DMS114 treated with DMSO at 0.1 percent for 48 hours (cell line): ENCODE data around the gene RAD51D.
"Not testable (repeated sequence)": the region's sequence is repeated elsewhere in the genome, so short reads cannot be mapped to it uniquely, and the experiment has no call there.

ENCODE experiments used
- DNase-seq: peaks from one replicate; lab custom pipeline; 2025; ENCODE audit not compliant: unreplicated experiment; lab: John Stamatoyannopoulos, UW

The RAD51D gene

GRCh38 chr17:35119370-35120165 is at the start of gene RAD51D:
TSS of gene RAD51D (minus strand) at chr17:35119860. CDS start at chr17:35119613, 247 bp downstream.
- DNase-seq: peak; percentile 40

- no peak for DNase-seq
Observed at GRCh38 chr17:35167666-35168065, 48.0 kb upstream of the RAD51D start.

GRCh38 chr17:35167046-35167445 is 47.4 kb upstream of the RAD51D start:
- no peak for DNase-seq

- no peak for DNase-seq
Observed at GRCh38 chr17:35166526-35166925, 46.9 kb upstream of the RAD51D start.

GRCh38 chr17:35164716-35165115 is 45.1 kb upstream of the RAD51D start:
- DNase-seq: no peak

- DNase-seq: no peak
Observed at GRCh38 chr17:35163886-35164285, 44.2 kb upstream of the RAD51D start.

GRCh38 chr17:35162755-35163154 is 43.1 kb upstream of the RAD51D start:
- DNase-seq: no peak

- DNase-seq: no peak
Observed at GRCh38 chr17:35161281-35161761, 41.7 kb upstream of the RAD51D start.

- DNase-seq: no peak
Observed at GRCh38 chr17:35160354-35161201, 40.9 kb upstream of the RAD51D start.

GRCh38 chr17:35159940-35160339 is 40.3 kb upstream of the RAD51D start:
- no peak for DNase-seq

- no peak for DNase-seq
Observed at GRCh38 chr17:35155246-35155645, 35.6 kb upstream of the RAD51D start.

GRCh38 chr17:35154196-35155165 is 34.8 kb upstream of the RAD51D start:
- DNase-seq: no peak

- DNase-seq: no peak
Observed at GRCh38 chr17:35152421-35153140, 32.9 kb upstream of the RAD51D start.

GRCh38 chr17:35151080-35151479 is 31.4 kb upstream of the RAD51D start:
- not testable (repeated sequence) for DNase-seq

GRCh38 chr17:35149941-35150340 is 30.3 kb upstream of the RAD51D start:
- DNase-seq: no peak

- DNase-seq: no peak
Observed at GRCh38 chr17:35148144-35148543, 28.5 kb upstream of the RAD51D start.

- no peak for DNase-seq
Observed at GRCh38 chr17:35147375-35147905, 27.8 kb upstream of the RAD51D start, which contains the start of gene UNC45B. TSS of gene UNC45B (plus strand) at chr17:35147817. CDS start at chr17:35148264, 447 bp downstream.

GRCh38 chr17:35146214-35146833 is 26.7 kb upstream of the RAD51D start:
- DNase-seq: no peak

- no peak for DNase-seq
Observed at GRCh38 chr17:35144840-35145239, 25.2 kb upstream of the RAD51D start.
